ENCODE measurements around the gene CCDC90B. TPM values are rescaled to one million over a fixed set of nuclear protein-coding genes. Genes with fewer than 3 reads are reported as not detected.
"Not testable (repeated sequence)": the region's sequence is repeated elsewhere in the genome, so short reads cannot be mapped to it uniquely, and the experiment has no call there.

Gene CCDC90B
- polyA plus RNA-seq = 55.1 TPM
- long read RNA-seq, donor 1, full-length matches to known transcripts = 13 of 19 reads
- long read RNA-seq, donor 1, partial matches to known transcripts = 6 of 19 reads
- long read RNA-seq, donor 1, other reads (novel, unspliced or antisense) = 0 of 19 reads
- long read RNA-seq, donor 2, full-length matches to known transcripts = 22 of 22 reads
- long read RNA-seq, donor 2, partial matches to known transcripts = 0 of 22 reads
- long read RNA-seq, donor 2, other reads (novel, unspliced or antisense) = 0 of 22 reads
- long read RNA-seq, donor 3 = 0 reads
- long read RNA-seq, donor 4, full-length matches to known transcripts = 4 of 4 reads
- long read RNA-seq, donor 4, partial matches to known transcripts = 0 of 4 reads
- long read RNA-seq, donor 4, other reads (novel, unspliced or antisense) = 0 of 4 reads
- long read RNA-seq, donor 5, full-length matches to known transcripts = 18 of 18 reads
- long read RNA-seq, donor 5, partial matches to known transcripts = 0 of 18 reads
- long read RNA-seq, donor 5, other reads (novel, unspliced or antisense) = 0 of 18 reads
- long read RNA-seq, donor 6, full-length matches to known transcripts = 21 of 21 reads
- long read RNA-seq, donor 6, partial matches to known transcripts = 0 of 21 reads
- long read RNA-seq, donor 6, other reads (novel, unspliced or antisense) = 0 of 21 reads
- long read RNA-seq, donor 7, full-length matches to known transcripts = 8 of 20 reads
- long read RNA-seq, donor 7, partial matches to known transcripts = 12 of 20 reads
- long read RNA-seq, donor 7, other reads (novel, unspliced or antisense) = 0 of 20 reads
- long read RNA-seq, donor 8, full-length matches to known transcripts = 39 of 46 reads
- long read RNA-seq, donor 8, partial matches to known transcripts = 7 of 46 reads
- long read RNA-seq, donor 8, other reads (novel, unspliced or antisense) = 0 of 46 reads
- long read RNA-seq, donor 9, full-length matches to known transcripts = 28 of 28 reads
- long read RNA-seq, donor 9, partial matches to known transcripts = 0 of 28 reads
- long read RNA-seq, donor 9, other reads (novel, unspliced or antisense) = 0 of 28 reads
- long read RNA-seq, donor 10, full-length matches to known transcripts = 23 of 23 reads
- long read RNA-seq, donor 10, partial matches to known transcripts = 0 of 23 reads
- long read RNA-seq, donor 10, other reads (novel, unspliced or antisense) = 0 of 23 reads
- long read RNA-seq, donor 11, full-length matches to known transcripts = 17 of 17 reads
- long read RNA-seq, donor 11, partial matches to known transcripts = 0 of 17 reads
- long read RNA-seq, donor 11, other reads (novel, unspliced or antisense) = 0 of 17 reads

GRCh38 chr11:83285771-83286528 lies at the start of gene CCDC90B:
Gene CCDC90B (minus strand): TSS chr11:83286367. CDS start chr11:83285972, 395 bp downstream.
- Histone ChIP-seq H3K27ac (ENCODE audit: low read length) (peak within 1 kb of the TSS; percentile 97), H3K4me3 (ENCODE audit: low read length) (peak within 1 kb of the TSS; percentile 83), H3K9me3 (ENCODE audit: control insufficient read depth, low read depth, low read length) (no peaks in the 10 kb centered on the region), H3K36me3 (ENCODE audit: control insufficient read depth, insufficient read depth, low read length) (no peaks in the 10 kb centered on the region), H3K27me3 (ENCODE audit: control insufficient read depth, insufficient read depth, low read length) (no peaks in the 10 kb centered on the region), H3K4me1 (ENCODE audit: control insufficient read depth, insufficient read depth, low read length) (no peaks in the 10 kb centered on the region)
- DNase-seq = peak; percentile 99 to 100
- 0% methylated on average over 1 of the region's 55 CpGs for WGBS (ENCODE audit: insufficient coverage, low lambda C conversion rate)

- Histone ChIP-seq H3K9me3 (ENCODE audit: control insufficient read depth, low read depth, low read length) (no peaks in the 10 kb centered on the region), H3K27ac (ENCODE audit: low read length) (no peak overlapping the region), H3K27me3 (ENCODE audit: control insufficient read depth, insufficient read depth, low read length) (no peaks in the 10 kb centered on the region), H3K4me3 (ENCODE audit: low read length) (no peak overlapping the region), H3K4me1 (ENCODE audit: control insufficient read depth, insufficient read depth, low read length) (no peaks in the 10 kb centered on the region), H3K36me3 (ENCODE audit: control insufficient read depth, insufficient read depth, low read length) (no peaks in the 10 kb centered on the region)
- no peak for DNase-seq
- no CpG with 5 or more reads among the region's 4 CpGs for WGBS (ENCODE audit: insufficient coverage, low lambda C conversion rate)
Observed at GRCh38 chr11:83335446-83336070, 49.4 kb upstream of the CCDC90B start.

- no peaks in the 10 kb centered on the region for H3K36me3 ChIP-seq (ENCODE audit: control insufficient read depth, insufficient read depth, low read length)
- WGBS (ENCODE audit: insufficient coverage, low lambda C conversion rate) = no CpG with 5 or more reads among the region's 2 CpGs
Observed at GRCh38 chr11:83330303-83330702, 44.1 kb upstream of the CCDC90B start.

GRCh38 chr11:83326326-83326725 lies 40.2 kb upstream of the CCDC90B start:
- H3K27ac ChIP-seq (ENCODE audit: low read length) = no peak overlapping the region
- no peaks in the 10 kb centered on the region for H3K9me3 ChIP-seq (ENCODE audit: control insufficient read depth, low read depth, low read length)
- no peak for DNase-seq
- no peaks in the 10 kb centered on the region for H3K36me3 ChIP-seq (ENCODE audit: control insufficient read depth, insufficient read depth, low read length)
- H3K27me3 ChIP-seq (ENCODE audit: control insufficient read depth, insufficient read depth, low read length) = no peaks in the 10 kb centered on the region
- H3K4me1 ChIP-seq (ENCODE audit: control insufficient read depth, insufficient read depth, low read length) = no peaks in the 10 kb centered on the region
- H3K4me3 ChIP-seq (ENCODE audit: low read length) = no peak overlapping the region
- no CpG with 5 or more reads among the region's 1 CpG for WGBS (ENCODE audit: insufficient coverage, low lambda C conversion rate)

More at GRCh38 chr11:83330303-83330702, 44.1 kb upstream of the CCDC90B start:
- Histone ChIP-seq H3K9me3 (ENCODE audit: control insufficient read depth, low read depth, low read length) (no peaks in the 10 kb centered on the region), H3K27me3 (ENCODE audit: control insufficient read depth, insufficient read depth, low read length) (no peaks in the 10 kb centered on the region), H3K4me1 (ENCODE audit: control insufficient read depth, insufficient read depth, low read length) (no peaks in the 10 kb centered on the region), H3K4me3 (ENCODE audit: low read length) (no peak overlapping the region), H3K27ac (ENCODE audit: low read length) (no peak overlapping the region)
- DNase-seq = no peak

GRCh38 chr11:83319346-83319745 lies 33.2 kb upstream of the CCDC90B start:
- H3K27ac ChIP-seq (ENCODE audit: low read length) = peak overlapping the region; percentile 11
- WGBS (ENCODE audit: insufficient coverage, low lambda C conversion rate) = 31% methylated on average over 3 of the region's 4 CpGs
- no peak for DNase-seq
- no peaks in the 10 kb centered on the region for H3K27me3 ChIP-seq (ENCODE audit: control insufficient read depth, insufficient read depth, low read length)
- H3K36me3 ChIP-seq (ENCODE audit: control insufficient read depth, insufficient read depth, low read length) = no peaks in the 10 kb centered on the region
- no peak overlapping the region for H3K4me3 ChIP-seq (ENCODE audit: low read length)
- peaks cover 12% of the 10 kb centered on the region for H3K4me1 ChIP-seq (ENCODE audit: control insufficient read depth, insufficient read depth, low read length)
- H3K9me3 ChIP-seq (ENCODE audit: control insufficient read depth, low read depth, low read length) = peaks cover 11% of the 10 kb centered on the region

GRCh38 chr11:83318931-83319330 lies 32.8 kb upstream of the CCDC90B start:
- WGBS (ENCODE audit: insufficient coverage, low lambda C conversion rate) = no CpG with 5 or more reads among the region's 1 CpG
- Histone ChIP-seq H3K4me1 (ENCODE audit: control insufficient read depth, insufficient read depth, low read length) (peaks cover 12% of the 10 kb centered on the region), H3K27ac (ENCODE audit: low read length) (no peak overlapping the region), H3K36me3 (ENCODE audit: control insufficient read depth, insufficient read depth, low read length) (no peaks in the 10 kb centered on the region), H3K4me3 (ENCODE audit: low read length) (no peak overlapping the region), H3K9me3 (ENCODE audit: control insufficient read depth, low read depth, low read length) (peaks cover 11% of the 10 kb centered on the region), H3K27me3 (ENCODE audit: control insufficient read depth, insufficient read depth, low read length) (no peaks in the 10 kb centered on the region)
- peak; percentile 66 to 87 for DNase-seq

GRCh38 chr11:83317757-83318690 lies 31.9 kb upstream of the CCDC90B start:
- Histone ChIP-seq H3K9me3 (ENCODE audit: control insufficient read depth, low read depth, low read length) (peaks cover 11% of the 10 kb centered on the region), H3K27ac (ENCODE audit: low read length) (peak overlapping the region; percentile 31)

GRCh38 chr11:83316897-83317268 lies 30.7 kb upstream of the CCDC90B start:
- not testable (repeated sequence) for H3K36me3 ChIP-seq (ENCODE audit: control insufficient read depth, insufficient read depth, low read length); DNase-seq; H3K27me3 ChIP-seq (ENCODE audit: control insufficient read depth, insufficient read depth, low read length); H3K4me3 ChIP-seq (ENCODE audit: low read length); H3K27ac ChIP-seq (ENCODE audit: low read length)
- H3K9me3 ChIP-seq (ENCODE audit: control insufficient read depth, low read depth, low read length) = peaks cover 11% of the 10 kb centered on the region
- no CpG with 5 or more reads among the region's 31 CpGs for WGBS (ENCODE audit: insufficient coverage, low lambda C conversion rate)
- peaks cover 12% of the 10 kb centered on the region for H3K4me1 ChIP-seq (ENCODE audit: control insufficient read depth, insufficient read depth, low read length)

More at GRCh38 chr11:83317757-83318690, 31.9 kb upstream of the CCDC90B start:
- Histone ChIP-seq H3K27me3 (ENCODE audit: control insufficient read depth, insufficient read depth, low read length) (no peaks in the 10 kb centered on the region), H3K36me3 (ENCODE audit: control insufficient read depth, insufficient read depth, low read length) (no peaks in the 10 kb centered on the region), H3K4me1 (ENCODE audit: control insufficient read depth, insufficient read depth, low read length) (peaks cover 12% of the 10 kb centered on the region), H3K4me3 (ENCODE audit: low read length) (no peak overlapping the region)
- no CpG with 5 or more reads among the region's 8 CpGs for WGBS (ENCODE audit: insufficient coverage, low lambda C conversion rate)
- peak in 1 of 2 donors; percentile 63 for DNase-seq

All from large intestine (tissue), 12 donors.